Measurements from ENCODE around the gene HELLS. TPM values are rescaled to one million over a fixed set of nuclear protein-coding genes. Genes with fewer than 3 reads are reported as not detected.

Gene HELLS
- total and polyA plus RNA-seq, 10 of the 15 experiments (the other 5 are each of a cell fraction or from before 2014, with no cell fraction given), result 33.9 to 159 (median 123) TPM

DNA sequence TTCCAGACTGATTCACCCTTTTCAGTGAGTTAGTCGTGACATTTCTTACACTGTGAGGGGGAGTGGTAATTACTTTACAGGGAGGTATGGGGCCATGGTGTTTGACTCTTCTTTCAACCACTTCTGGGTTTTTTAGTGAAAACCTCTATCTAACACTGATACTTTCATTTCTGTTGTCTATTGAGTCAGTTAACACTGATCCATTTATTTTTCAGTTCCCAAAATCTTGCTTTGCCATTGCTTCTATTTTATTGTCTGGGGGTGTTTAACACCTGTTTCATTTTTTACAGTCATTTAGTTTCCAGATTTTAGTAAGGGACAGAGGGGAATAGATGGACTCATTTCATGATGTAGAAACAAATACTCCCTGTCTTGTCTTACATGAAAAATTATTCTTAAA is 61.5 kb downstream of the HELLS start (continued):
- TF ChIP-seq, protein P1, sequence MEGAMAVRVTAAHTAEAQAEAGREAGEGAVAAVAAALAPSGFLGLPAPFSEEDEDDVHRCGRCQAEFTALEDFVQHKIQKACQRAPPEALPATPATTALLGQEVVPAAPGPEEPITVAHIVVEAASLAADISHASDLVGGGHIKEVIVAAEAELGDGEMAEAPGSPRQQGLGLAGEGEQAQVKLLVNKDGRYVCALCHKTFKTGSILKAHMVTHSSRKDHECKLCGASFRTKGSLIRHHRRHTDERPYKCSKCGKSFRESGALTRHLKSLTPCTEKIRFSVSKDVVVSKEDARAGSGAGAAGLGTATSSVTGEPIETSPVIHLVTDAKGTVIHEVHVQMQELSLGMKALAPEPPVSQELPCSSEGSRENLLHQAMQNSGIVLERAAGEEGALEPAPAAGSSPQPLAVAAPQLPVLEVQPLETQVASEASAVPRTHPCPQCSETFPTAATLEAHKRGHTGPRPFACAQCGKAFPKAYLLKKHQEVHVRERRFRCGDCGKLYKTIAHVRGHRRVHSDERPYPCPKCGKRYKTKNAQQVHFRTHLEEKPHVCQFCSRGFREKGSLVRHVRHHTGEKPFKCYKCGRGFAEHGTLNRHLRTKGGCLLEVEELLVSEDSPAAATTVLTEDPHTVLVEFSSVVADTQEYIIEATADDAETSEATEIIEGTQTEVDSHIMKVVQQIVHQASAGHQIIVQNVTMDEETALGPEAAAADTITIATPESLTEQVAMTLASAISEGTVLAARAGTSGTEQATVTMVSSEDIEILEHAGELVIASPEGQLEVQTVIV (IDR thresholded peaks at IDR 0.05; ENCODE audit: borderline replicate concordance, partially characterized antibody), result no peak
- no peak for TF ChIP-seq NR2C2 (IDR thresholded peaks at IDR 0.05; ENCODE audit: borderline replicate concordance, control insufficient read depth, insufficient read length, low read depth)
- no peak for TF ChIP-seq RBBP5 (conservative IDR thresholded peaks at IDR 0.05)
- TF ChIP-seq SP1 (IDR thresholded peaks at IDR 0.05; ENCODE audit: low read depth, low read length), result no peak
- peak; percentile 95 for TF ChIP-seq NFIC (IDR thresholded peaks at IDR 0.05; ENCODE audit: low read depth, low read length)
- TF ChIP-seq, protein P2, sequence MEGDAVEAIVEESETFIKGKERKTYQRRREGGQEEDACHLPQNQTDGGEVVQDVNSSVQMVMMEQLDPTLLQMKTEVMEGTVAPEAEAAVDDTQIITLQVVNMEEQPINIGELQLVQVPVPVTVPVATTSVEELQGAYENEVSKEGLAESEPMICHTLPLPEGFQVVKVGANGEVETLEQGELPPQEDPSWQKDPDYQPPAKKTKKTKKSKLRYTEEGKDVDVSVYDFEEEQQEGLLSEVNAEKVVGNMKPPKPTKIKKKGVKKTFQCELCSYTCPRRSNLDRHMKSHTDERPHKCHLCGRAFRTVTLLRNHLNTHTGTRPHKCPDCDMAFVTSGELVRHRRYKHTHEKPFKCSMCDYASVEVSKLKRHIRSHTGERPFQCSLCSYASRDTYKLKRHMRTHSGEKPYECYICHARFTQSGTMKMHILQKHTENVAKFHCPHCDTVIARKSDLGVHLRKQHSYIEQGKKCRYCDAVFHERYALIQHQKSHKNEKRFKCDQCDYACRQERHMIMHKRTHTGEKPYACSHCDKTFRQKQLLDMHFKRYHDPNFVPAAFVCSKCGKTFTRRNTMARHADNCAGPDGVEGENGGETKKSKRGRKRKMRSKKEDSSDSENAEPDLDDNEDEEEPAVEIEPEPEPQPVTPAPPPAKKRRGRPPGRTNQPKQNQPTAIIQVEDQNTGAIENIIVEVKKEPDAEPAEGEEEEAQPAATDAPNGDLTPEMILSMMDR (IDR thresholded peaks at IDR 0.05 in 2 of 3, conservative IDR thresholded peaks at IDR 0.05 in 1 of 3; ENCODE audit: control insufficient read depth in 2 of 3, extremely low read depth in 1 of 3, insufficient read depth in 1 of 3, low read depth in 3 of 3, low read length in 3 of 3), result no peak
- TF ChIP-seq KLF5 (IDR thresholded peaks at IDR 0.05; ENCODE audit: partially characterized antibody), result no peak
- no peak for TF ChIP-seq SUZ12 (IDR thresholded peaks at IDR 0.05; ENCODE audit: unreplicated experiment)
- no peak for TF ChIP-seq YBX1 (IDR thresholded peaks at IDR 0.05)
- TF ChIP-seq GABPA (IDR thresholded peaks at IDR 0.05; ENCODE audit: low read depth), result peak; percentile 67
- no peak for TF ChIP-seq CBX3 (IDR thresholded peaks at IDR 0.05; ENCODE audit: borderline replicate concordance, low read depth)
- no peak for TF ChIP-seq SUPT20H (IDR thresholded peaks at IDR 0.05; ENCODE audit: borderline replicate concordance, control insufficient read depth, low read depth, low read length)
- no peak for TF ChIP-seq HCFC1 (IDR thresholded peaks at IDR 0.05; ENCODE audit: low read length)
- TF ChIP-seq RFX5 (IDR thresholded peaks at IDR 0.05; ENCODE audit: low read depth, low read length), result no peak
- TF ChIP-seq CREB1 (IDR thresholded peaks at IDR 0.05; ENCODE audit: low read depth), result 0 out of 2 replicates have a peak, but pooled peaks have one; percentile 16
- TF ChIP-seq, protein P3, sequence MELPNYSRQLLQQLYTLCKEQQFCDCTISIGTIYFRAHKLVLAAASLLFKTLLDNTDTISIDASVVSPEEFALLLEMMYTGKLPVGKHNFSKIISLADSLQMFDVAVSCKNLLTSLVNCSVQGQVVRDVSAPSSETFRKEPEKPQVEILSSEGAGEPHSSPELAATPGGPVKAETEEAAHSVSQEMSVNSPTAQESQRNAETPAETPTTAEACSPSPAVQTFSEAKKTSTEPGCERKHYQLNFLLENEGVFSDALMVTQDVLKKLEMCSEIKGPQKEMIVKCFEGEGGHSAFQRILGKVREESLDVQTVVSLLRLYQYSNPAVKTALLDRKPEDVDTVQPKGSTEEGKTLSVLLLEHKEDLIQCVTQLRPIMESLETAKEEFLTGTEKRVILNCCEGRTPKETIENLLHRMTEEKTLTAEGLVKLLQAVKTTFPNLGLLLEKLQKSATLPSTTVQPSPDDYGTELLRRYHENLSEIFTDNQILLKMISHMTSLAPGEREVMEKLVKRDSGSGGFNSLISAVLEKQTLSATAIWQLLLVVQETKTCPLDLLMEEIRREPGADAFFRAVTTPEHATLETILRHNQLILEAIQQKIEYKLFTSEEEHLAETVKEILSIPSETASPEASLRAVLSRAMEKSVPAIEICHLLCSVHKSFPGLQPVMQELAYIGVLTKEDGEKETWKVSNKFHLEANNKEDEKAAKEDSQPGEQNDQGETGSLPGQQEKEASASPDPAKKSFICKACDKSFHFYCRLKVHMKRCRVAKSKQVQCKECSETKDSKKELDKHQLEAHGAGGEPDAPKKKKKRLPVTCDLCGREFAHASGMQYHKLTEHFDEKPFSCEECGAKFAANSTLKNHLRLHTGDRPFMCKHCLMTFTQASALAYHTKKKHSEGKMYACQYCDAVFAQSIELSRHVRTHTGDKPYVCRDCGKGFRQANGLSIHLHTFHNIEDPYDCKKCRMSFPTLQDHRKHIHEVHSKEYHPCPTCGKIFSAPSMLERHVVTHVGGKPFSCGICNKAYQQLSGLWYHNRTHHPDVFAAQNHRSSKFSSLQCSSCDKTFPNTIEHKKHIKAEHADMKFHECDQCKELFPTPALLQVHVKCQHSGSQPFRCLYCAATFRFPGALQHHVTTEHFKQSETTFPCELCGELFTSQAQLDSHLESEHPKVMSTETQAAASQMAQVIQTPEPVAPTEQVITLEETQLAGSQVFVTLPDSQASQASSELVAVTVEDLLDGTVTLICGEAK (IDR thresholded peaks at IDR 0.05; ENCODE audit: borderline replicate concordance), result no peak
- TF ChIP-seq TBL1XR1 (IDR thresholded peaks at IDR 0.05; ENCODE audit: low read depth, low read length), result no peak
- no peak for TF ChIP-seq SIX5 (IDR thresholded peaks at IDR 0.05; ENCODE audit: low read depth, low read length, severe bottlenecking)

Measured in GM12878 (cell line).